Endometrial microvascular endothelial cells (primary cell): Measurements from ENCODE around the gene PRSS16. TPM values are rescaled to one million over a fixed set of nuclear protein-coding genes. Genes with fewer than 3 reads are reported as not detected.

ENCODE experiments used
- in situ Hi-C: cut with HindIII; loops from 2 replicates; pipeline ENCODE4 v1.10.0; 2017; ENCODE audit warnings: low sequenced_read_pairs, low pct_unique_long_range_greater_than_20kb; ENCODE audit errors: inconsistent ontology term
- total RNA-seq: library from RNA; depleted of rRNA; stranded (reverse); fragments of >200 nt; gene quantifications from one replicate; pipeline ENCODE4 v1.2.3, GENCODE V29; 2015; ENCODE audit errors: inconsistent ontology term

The PRSS16 gene
- total RNA-seq, 1 donor from 2014 or later = not detected

DNA sequence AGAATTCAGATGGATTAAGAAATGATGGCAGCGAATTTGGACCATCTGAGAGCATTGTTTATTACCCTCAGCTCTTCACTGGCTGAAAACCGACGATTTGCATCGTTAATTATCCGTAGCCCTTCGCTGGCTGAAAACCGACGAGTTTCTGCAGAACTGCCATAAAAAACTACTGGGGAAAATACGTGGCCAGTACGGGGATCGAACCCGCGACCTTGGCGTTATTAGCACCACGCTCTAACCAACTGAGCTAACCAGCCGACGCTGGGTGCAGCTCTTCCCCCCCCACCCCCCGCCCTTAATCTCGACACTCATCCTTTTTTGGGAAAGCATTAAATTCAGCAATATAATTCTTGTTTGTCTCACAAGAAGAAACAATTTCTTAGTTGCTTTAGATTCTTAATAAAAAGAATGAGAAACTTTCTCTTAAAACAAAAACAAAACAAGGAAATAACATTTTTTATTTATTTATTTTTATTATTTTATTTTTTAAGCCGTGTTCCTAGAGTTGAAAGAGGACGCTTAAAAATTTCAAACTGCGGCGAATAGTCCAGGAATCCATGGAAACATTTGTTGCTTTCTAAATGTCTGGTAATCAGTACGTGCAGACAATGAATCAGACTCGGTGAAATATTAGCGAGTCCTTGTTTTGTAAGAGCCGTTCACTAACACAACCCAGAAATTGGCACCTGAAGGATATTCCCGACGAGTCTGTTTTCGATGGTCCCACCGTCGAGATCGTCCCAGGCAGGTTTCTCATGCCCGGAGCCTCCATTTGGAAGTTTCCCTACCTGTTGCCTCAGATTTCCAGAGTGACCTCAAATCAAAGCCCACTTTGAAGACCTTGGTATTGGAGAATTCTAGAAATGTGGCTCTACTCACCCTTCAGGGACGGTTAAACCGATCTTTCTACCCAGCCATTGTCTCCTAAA is 27.8 kb downstream of the PRSS16 start:
- in situ Hi-C loops = no loop called here

DNA sequence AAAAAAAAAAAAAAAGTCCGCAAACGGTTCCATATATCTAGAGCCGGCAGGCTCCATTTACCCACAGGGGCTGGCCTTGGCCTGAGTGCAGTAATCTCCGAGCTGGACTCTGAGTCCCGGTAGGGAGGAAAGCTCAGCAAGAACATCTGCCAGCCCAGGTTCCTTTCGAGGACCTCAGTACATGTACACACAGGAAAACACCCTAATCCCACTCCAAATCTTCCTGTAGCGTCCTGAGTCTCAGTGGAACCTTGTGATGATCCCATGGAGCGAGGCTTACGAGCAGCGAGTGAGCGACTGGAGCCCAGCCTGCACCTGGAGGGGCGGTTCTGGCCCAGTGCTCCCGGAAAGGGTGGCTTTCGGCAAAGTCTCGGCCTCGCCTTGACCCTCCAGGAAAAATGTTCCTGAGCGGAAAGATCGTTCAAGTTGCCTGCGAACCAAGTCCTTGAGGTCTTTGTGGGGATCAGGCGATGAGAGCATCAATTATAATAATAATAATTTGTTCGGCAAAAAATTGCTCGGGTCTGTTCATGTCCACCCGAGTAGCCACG is 32.1 kb downstream of the PRSS16 start:
- in situ Hi-C loops = no loop called here

DNA sequence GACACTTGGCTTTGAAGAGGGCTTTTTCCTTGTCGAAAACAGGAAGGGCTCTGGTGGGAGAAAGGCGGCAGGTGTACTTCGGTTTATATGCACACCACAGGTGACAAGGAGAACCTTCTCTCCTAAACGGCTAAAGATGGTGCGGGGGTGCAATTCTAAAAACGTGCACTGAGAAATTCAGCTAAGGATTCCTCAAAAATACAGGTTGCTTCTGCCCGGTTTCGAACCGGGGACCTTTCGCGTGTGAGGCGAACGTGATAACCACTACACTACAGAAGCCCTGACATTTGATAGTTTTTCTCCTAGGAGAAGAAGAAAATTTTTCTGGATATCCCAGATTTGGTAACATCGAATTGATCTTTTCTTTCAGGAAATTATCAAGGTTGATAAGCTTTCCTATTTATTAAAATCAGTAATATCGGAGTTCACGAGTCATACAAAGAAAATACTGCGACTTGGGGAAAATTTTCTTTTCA is 32.6 kb downstream of the PRSS16 start:
- in situ Hi-C loops = no loop called here

DNA sequence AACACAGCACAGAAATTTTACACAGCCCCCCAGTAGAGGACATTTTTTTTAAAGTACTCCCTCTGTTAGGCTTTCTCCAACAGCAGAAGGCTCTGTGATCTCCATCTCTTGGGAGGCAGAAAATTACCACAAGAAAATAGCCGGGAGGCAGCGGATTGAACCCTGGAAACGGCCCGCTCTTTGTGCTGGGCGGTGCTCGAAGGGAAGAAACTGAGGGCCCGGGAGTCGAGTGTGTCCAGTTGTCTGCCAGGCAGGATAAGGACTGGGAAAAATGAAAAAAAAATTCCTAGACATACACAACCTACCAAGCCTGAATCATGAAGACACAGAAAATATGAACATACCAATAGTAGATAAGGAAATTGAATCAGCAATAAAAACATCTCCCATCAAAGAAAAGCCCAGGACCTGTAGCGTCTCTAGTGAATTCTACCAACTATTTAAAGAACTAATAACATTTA is 33.1 kb downstream of the PRSS16 start:
- in situ Hi-C loops = no loop called here

DNA sequence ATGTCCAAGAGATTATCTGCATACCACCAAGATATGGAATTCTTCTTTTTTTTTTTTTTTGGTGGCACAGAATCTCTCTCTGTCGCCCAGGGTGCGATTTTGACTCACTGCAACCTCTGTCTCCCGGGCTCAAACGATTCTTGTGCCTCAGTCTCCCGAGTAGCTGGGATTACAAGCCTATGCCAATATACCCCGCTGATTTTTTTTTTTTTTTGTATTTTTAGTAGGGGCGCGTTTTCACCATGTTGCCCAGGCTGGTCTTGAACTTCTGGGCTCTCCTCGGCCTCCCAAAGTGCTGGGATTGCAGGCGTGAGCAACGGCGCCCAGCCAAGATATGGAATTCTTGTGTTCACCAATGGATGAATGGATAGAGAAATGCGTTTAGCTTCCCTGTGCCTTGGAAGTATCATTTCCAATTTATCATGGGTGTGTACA is 33.6 kb downstream of the PRSS16 start:
- in situ Hi-C loops = no loop called here

DNA sequence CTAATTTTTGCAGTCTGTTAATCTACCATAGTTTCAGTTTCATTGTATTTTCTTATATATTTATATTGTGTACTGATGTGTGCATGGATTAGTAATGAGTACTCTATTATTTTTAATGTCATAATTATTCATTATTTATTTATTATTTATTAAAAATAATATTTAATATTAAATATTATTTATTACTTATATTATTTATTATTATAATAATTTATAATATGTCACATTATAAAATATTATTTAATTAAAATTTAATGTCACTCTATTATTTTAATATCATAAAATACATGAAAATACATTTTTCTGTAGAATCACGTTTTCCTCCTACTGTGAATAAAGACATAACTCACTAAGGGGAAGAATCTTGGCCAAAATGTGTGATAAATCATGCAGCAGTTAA is 34.1 kb downstream of the PRSS16 start:
- in situ Hi-C loops = no loop called here

DNA sequence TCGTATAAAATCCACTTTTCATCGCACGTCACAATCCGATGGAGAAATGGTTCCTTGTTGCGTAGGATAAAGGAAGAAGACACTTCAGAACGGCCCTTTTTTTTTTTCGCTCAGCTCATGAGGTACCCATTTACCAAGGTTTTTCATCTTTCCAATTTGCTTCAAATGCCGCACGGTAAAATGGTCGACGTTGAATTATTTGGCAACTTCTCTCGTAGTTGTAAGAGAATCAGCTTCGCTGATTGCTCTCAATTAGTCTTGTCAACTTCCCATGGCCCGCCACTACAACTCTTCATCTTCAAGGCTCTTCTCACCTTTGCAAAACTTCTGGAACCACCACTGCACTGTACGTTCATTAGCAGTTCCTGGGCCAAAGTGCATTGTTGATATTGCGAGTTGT is 35.8 kb downstream of the PRSS16 start:
- in situ Hi-C loops = no loop called here

DNA sequence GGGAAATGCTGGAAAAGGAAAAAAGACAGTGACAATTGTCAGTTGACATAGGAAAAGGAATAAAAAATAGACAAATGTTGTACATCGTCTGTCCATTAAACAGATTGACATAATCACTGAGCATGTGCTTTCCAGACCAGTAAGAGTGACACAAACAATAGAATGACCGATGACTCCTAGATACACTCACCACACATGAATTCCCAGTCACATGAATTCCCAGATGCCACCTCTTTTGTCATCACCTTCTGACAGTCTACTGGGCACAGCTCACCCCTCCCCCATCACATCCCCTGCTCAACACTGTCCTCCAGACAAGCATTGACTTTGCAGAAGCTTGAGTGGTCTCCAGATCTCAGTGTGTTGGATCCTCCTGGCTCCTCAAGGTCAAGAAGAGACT is 38.6 kb downstream of the PRSS16 start:
- in situ Hi-C loops = no loop called here

DNA sequence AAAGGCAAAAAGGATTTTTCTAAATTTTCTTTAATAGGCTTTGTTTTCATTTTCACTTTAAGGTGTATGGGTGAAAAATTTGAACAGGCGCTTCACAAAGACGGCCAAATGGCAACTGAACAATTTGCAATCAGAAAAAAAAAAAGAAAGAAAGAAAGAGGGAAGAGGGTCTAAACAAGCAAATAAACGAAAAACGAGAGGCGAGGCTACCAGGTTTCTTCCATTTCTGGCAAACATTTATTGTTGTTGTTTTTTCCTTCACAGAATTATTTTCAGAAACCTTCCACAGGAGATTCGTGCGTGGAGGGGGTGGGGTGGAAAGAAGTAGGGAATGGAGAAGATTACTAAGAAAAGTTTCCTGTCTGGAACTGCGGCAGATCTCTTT is 40.2 kb downstream of the PRSS16 start:
- in situ Hi-C loops = no loop called here

DNA sequence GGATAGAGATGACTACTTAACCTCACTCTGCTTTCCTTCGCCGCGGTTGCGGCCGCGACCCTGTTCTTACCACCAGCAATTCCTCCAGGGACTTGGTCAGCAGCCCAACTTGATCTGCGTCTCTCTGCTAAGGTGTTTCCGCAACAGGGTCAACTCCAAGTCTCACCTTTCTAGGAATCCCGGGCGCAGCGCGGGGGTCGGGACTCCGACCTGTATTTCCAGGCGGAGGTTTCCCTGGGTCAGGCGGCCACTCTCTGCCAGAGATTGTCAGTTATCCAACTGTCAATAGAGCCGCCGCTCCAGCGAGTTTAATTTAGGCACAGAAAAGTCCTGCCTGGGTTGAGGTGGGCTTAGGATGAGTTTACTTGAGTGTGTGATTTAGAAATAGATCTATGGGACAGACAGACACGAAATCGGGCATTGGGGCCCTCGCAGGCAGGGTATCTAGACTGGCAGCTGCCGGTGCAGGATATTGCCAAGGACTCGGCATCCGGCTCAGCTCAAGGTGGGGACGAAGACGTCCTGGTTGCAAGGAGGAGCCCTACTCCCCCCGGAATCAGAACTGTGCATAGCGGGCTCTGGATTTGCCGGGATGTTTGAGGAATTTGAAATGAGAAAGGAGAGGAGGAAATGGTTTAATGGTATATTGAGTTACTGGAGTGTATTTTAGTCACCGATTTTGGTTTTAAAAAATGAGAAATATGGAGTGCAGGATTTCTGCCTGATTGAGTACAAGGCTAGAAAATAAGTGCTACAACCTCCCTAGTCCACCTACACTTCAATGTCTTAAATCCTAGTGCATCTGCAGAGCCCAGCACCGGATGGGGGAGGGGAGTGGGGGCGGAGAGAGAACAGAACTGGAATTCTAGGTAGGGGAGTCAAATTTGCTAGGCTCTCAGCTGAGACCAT is 40.9 kb downstream of the PRSS16 start:
- in situ Hi-C loops = no loop called here

DNA sequence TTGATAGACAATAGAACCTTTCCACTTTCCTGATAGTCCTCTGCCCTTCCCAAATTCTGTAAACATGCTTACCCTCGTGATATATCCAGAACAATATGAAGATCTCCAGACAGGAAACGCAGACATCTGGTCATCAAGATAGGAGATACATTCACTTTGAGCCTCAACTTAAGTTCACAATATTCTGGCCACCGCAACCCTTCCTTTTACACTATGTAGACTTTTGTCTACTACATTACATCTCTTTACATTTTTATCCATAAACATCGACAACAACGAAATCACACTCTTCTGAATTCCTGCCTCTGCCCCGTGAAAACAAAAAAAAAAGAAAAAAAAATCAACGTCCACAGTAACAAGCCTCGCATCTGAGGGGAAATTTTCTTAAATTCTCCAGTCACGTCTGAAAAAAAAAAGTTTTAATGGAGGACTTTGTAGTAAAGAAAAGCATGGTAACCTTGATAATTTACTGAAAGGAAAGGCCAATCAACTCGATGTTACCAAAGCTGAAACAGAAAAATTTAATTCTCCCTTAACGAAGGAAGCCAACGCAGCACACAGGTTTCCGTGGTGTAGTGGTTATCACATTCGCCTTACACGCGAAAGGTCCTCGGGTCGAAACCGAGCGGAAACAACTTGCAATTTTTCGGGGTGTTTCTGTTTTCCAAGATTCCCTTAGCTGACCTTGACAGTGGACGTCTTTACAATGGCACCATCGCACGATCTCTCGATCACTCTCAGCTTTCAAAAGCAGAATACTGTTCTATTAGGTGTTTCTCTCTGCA is 42.8 kb downstream of the PRSS16 start:
- in situ Hi-C loops = no loop called here

DNA sequence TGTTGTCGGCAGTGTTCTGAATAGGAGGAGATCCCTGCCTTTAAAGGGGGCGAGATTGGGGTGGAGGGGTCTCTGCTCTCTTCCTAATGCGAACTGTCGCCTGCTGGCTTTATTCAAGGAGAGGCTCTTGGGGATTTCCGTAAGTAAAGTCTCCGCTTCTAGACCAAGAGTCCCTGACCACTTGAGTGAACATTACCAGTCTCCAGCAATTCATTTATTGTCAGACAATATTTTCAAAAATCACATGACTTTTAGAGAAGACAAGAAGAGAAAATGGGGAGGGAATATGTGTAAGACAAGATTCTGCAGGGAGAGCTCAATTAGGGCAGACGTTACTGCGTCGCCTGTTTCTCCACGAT is 43.3 kb downstream of the PRSS16 start:
- in situ Hi-C loops = no loop called here

DNA sequence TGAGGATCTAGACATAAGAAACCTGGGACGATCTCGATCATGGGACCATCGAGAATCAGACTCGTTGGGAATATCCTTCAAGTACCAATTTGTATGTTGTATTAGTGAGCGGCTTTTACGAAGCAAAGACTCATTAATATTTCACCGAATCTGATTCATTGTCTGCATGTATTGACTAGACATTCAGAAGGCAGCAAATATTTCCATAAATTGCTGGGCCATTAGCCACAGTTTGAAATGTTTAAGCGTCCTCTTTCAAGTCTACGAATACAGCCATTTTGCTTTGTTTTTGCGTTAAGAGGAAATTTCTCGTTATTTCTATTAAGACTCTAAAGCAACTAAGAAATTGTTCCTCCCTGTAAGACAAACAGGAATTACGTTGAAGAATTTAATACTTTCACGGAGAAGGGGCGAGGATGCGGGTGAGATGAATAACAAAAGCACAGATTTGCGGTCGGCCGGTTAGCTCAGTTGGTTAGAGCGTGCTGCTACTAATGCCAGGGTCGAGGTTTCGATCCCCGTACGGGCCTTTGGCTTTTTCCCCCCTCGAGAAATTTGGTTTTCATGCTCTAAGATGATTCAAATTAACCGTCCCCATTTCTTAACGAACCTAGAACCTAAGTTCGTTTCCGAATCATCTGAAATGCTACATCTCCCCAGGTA is 46.1 kb downstream of the PRSS16 start:
- in situ Hi-C loops = no loop called here

DNA sequence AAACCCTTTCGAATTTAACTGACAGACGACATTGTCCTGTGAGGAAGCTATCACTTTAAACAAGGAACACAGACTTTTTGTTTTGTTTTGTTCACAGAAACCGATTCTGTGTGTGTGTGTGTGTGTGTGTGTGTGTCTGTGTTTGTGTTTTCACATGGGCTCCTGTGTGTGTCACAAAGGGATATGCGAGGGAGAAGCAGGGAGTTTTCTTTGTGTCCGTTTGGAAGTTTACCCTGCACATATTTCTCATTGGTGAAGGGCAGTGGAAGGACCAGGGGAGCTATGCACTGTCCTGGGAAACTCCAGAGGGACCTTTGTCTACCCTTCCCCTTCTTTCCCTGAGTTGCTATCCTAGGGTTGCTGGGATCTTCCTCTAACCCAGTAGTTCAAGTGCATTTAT is 46.9 kb downstream of the PRSS16 start:
- in situ Hi-C loops = no loop called here

DNA sequence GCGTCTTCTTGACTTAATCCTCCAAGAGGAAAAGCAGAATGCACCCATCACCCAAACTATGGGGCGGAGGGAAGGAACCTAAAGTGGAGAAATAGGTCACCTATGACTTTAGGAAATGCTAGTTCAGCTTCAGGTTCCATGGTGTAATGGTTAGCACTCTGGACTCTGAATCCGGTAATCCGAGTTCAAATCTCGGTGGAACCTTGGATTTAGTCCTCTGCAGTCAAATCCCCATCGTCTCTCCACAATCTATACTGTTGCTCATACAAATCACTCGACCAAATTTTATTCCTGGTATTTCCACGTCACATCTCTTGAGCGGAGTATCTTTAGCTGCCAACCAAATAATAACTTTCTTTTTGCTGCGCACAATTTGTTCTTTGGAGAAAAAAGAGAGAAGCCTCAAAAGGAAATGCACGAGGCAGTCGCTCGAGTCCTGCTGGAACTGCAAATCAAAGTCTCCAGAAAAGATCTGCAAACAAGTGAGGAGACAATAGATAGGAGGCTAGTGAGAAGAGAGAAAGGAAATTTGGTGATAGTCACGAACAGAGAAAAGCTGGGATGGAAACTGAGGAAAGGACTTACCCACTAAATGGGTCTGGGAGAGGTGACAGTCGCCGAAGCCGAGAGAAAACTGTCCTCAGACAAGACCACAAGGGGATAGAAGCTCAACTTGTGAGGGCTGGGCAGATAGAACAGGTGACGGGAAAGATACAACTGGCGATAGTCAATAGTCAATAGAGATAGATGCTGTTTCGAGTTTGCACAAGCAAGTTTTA is 48.0 kb downstream of the PRSS16 start:
- in situ Hi-C loops = no loop called here

DNA sequence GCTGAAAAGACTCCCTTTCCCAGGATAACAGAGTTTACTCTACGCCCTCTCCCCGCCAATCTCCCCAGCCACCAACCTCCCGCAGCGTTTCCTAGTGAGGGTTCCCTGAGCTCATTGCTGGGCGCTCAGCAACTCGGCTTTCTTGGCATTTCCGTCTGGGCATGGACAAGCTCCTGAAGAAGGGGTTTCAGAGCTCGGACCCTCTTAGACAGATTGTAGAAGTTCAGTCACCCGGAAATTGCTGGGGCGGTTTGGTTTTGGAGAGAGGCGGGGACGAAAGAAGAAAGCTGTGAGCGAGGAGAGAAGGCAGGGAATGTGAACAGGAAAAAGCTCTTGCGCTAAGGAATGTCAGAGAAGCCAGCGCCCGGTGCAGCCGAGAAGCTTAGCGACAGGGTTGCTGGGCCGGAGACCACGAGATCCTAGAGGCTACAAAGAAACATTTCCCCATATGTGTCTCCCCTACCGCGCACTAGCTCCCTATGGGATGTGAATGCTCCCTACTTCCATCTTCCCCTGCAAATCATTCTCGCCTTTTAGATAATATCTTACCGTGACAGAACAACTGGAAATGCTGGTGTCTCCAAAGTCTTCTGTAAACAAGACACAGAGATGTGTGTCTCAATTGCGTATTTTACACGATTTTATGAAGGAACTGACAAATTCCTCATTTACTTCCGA is 48.7 kb downstream of the PRSS16 start:
- in situ Hi-C loops = no loop called here

DNA sequence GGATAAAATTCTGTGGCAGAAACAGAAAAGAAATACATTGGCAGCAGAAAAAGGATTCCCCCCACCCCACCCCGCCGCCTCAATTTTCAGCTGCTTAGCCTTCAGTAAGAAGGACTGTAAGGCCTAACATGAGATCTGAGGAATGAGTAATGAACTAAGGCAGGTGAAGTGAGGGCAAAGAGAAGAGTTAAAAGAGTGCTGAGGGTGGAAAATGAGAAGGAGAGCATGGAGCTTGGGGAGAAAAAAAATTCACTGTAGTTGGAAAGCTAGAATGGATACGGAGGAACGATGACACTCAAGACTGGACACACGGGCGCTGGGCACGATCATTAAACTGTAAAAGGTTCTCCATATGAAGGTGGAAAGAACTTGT is 50.0 kb downstream of the PRSS16 start:
- in situ Hi-C loops = no loop called here
